GM18909 (cell line): Measurements from ENCODE around the gene GFER.
A peak's percentile ranks its signal among the peaks of the same experiment; 100 is the strongest.

Experiments used
- ATAC-seq: cut with Tn5 transposase; IDR thresholded peaks from one replicate; pipeline ENCODE4 v1.9.1; 2021; ENCODE audit warnings: mild to moderate bottlenecking; ENCODE audit not compliant: unreplicated experiment, poor library complexity

GFER gene

GRCh38 chr16:1989209-1990100, 5.5 kb downstream of the GFER start, which contains the start of gene SYNGR3:
SYNGR3 (plus strand) TSS chr16:1989970; CDS start chr16:1990103, 133 bp downstream.
- no peak for ATAC-seq

GRCh38 chr16:1990101-1990350, 6.0 kb downstream of the GFER start:
- ATAC-seq, result no peak

- no peak for ATAC-seq
Measured at GRCh38 chr16:1990351-1991134, 6.5 kb downstream of the GFER start.

GRCh38 chr16:1991135-1991551, 7.2 kb downstream of the GFER start:
- peak; percentile 34 for ATAC-seq

GRCh38 chr16:1991588-1991947, 7.6 kb downstream of the GFER start:
- ATAC-seq, result peak; percentile 9

GRCh38 chr16:1991948-1992703, 8.1 kb downstream of the GFER start:
- peak; percentile 47 for ATAC-seq

- no peak for ATAC-seq
Measured at GRCh38 chr16:1992704-1993317, 8.8 kb downstream of the GFER start.

- no peak for ATAC-seq
Measured at GRCh38 chr16:1993731-1994131, 9.7 kb downstream of the GFER start.

GRCh38 chr16:1997494-1998359, 13.7 kb downstream of the GFER start:
- ATAC-seq, result no peak

GRCh38 chr16:1998360-1998835, 14.4 kb downstream of the GFER start:
- ATAC-seq, result no peak

- ATAC-seq, result no peak
Measured at GRCh38 chr16:1998852-1999801, 15.1 kb downstream of the GFER start.

GRCh38 chr16:1999866-2000514, 16.0 kb downstream of the GFER start:
- no peak for ATAC-seq

- no peak for ATAC-seq
Measured at GRCh38 chr16:2001035-2001434, 17.0 kb downstream of the GFER start.

- ATAC-seq, result no peak
Measured at GRCh38 chr16:2001456-2002355, 17.7 kb downstream of the GFER start.

GRCh38 chr16:2002406-2003230, 18.6 kb downstream of the GFER start:
- ATAC-seq, result no peak

GRCh38 chr16:2003231-2003826, 19.3 kb downstream of the GFER start:
- ATAC-seq, result no peak
